H1 (cell line): Measurements from ENCODE around the gene GTF2E1. TPM values are rescaled to one million over a fixed set of nuclear protein-coding genes. Genes with fewer than 3 reads are reported as not detected.

Experiments
- BCL11A ChIP-seq, 2 experiments: IDR thresholded peaks; one replicate each; pipeline ENCODE4 v1.6.1; 2011; ENCODE audit warnings: low read depth in 2 of 2, low read length in 2 of 2, mild to moderate bottlenecking in 2 of 2
- CBX5 ChIP-seq: fragments of 300-800, 300-1000 bp; sonication (generic); IDR thresholded peaks from 2 replicates; pipeline ENCODE4 v1.7.1; 2016; ENCODE audit warnings: antibody characterized with exemption, low read length, low read depth
- EGR1 ChIP-seq: IDR thresholded peaks from 2 replicates; pipeline ENCODE4 v1.6.1; 2011; ENCODE audit warnings: low read depth, low read length, borderline replicate concordance
- EP300 ChIP-seq, 2 experiments: IDR thresholded peaks; 1 replicate in 1 of 2; 2 replicates in 1 of 2; pipeline ENCODE4 v1.6.1; 2011 to 2012; ENCODE audit warnings: low read depth in 2 of 2, low read length in 2 of 2, mild to moderate bottlenecking in 2 of 2, borderline replicate concordance in 1 of 2, inconsistent platforms in 1 of 2, moderate library complexity in 1 of 2
- NANOG ChIP-seq: IDR thresholded peaks from 2 replicates; pipeline ENCODE4 v1.6.1; 2011; ENCODE audit warnings: low read length, low read depth, mild to moderate bottlenecking, inconsistent platforms; ENCODE audit not compliant: insufficient read depth, poor library complexity, severe bottlenecking
- SP1 ChIP-seq: IDR thresholded peaks from 2 replicates; pipeline ENCODE4 v1.6.1; 2011; ENCODE audit warnings: low read depth, low read length
- SP2 ChIP-seq: IDR thresholded peaks from 2 replicates; pipeline ENCODE4 v1.6.1; 2012; ENCODE audit warnings: mild to moderate bottlenecking, low read length, inconsistent platforms
- SUZ12 ChIP-seq: fragments of 200-600 bp; sonication (generic); IDR thresholded peaks from 2 replicates; pipeline ENCODE4 v1.6.1; 2012; ENCODE audit warnings: mild to moderate bottlenecking, inconsistent platforms, low read length, moderate library complexity, mixed read lengths
- polyA plus RNA-seq, 7 experiments: library from polyadenylated mRNA; depleted of rRNA in 3 of 7; stranded (reverse) in 5 of 7; unstranded in 2 of 7; fragments of >200 nt in 5 of 7; fragments of 200-250 nt in 2 of 7; gene quantifications; 1 replicate in 5 of 7; 2 replicates in 1 of 7; 4 replicates in 1 of 7; pipeline versions ENCODE4 v1.2.1 to v1.2.3, GENCODE V29; 2011 to 2013; ENCODE audit warnings: missing spikeins in 2 of 7, mixed read lengths in 2 of 7
- total RNA-seq: library from RNA; stranded (reverse); fragmentation: NEBNext Ultra II Directional; extraction: Animal tissue kit (Norgen Biotek cat#: 25700); gene quantifications from 2 replicates; pipeline ENCODE4 v1.2.1, GENCODE V29; 2021

GTF2E1 gene
- total and polyA plus RNA-seq, 2 of the 8 experiments (the other 6 are each of a cell fraction or from before 2014, with no cell fraction given), result 37.4 to 73.3 TPM

GRCh38 chr3:120791913-120792312 lies 49.4 kb downstream of the GTF2E1 start (continued):
- TF ChIP-seq SUZ12, result no peak
- TF ChIP-seq EGR1, result no peak
- no peak for TF ChIP-seq EP300 (IDR thresholded peaks at IDR 0.05; ENCODE audit: borderline replicate concordance in 1 of 2, low read depth in 2 of 2, low read length in 2 of 2)
- TF ChIP-seq NANOG, result no peak
- TF ChIP-seq BCL11A (IDR thresholded peaks at IDR 0.05; ENCODE audit: low read depth in 2 of 2, low read length in 2 of 2), result no peak
- no peak for TF ChIP-seq SP1
- no peak for TF ChIP-seq SP2
- TF ChIP-seq CBX5, result no peak
- TF ChIP-seq, all 59 proteins: peak for 0
